Thymus (tissue), 14 donors: ENCODE data around the gene S100P. TPM values are rescaled to one million over a fixed set of nuclear protein-coding genes. Genes with fewer than 3 reads are reported as not detected.
"Not testable (repeated sequence)": the region's sequence is repeated elsewhere in the genome, so short reads cannot be mapped to it uniquely, and the experiment has no call there.

ENCODE experiments used
- DNase-seq, 9 donors: peaks; one replicate each; pipeline ENCODE4 v3.0.0-alpha.2; 2013; ENCODE audit warnings: low spot score in 9 of 9, low read depth in 6 of 9, missing footprints in 1 of 9
- H3K27ac ChIP-seq, 2 donors: one replicate each; pipeline ENCODE4 v1.5.1; 2013; ENCODE audit warnings: control low read depth in 1 of 2, low read depth in 1 of 2, low read length in 1 of 2, mild to moderate bottlenecking in 1 of 2, moderate library complexity in 1 of 2
- H3K27me3 ChIP-seq, 2 donors: one replicate each; pipeline ENCODE4 v1.5.1; 2013; ENCODE audit warnings: low read length in 1 of 2; ENCODE audit not compliant: control insufficient read depth in 2 of 2, insufficient read depth in 1 of 2
- H3K36me3 ChIP-seq, 2 donors: one replicate each; pipeline ENCODE4 v1.5.1; 2013; ENCODE audit warnings: low read length in 1 of 2, mild to moderate bottlenecking in 1 of 2, moderate library complexity in 1 of 2; ENCODE audit not compliant: control insufficient read depth in 2 of 2, insufficient read depth in 2 of 2
- H3K4me1 ChIP-seq, 2 donors: one replicate each; pipeline ENCODE4 v1.5.1; 2013; ENCODE audit warnings: low read length in 2 of 2; ENCODE audit not compliant: control insufficient read depth in 2 of 2, insufficient read depth in 2 of 2
- H3K4me3 ChIP-seq, 2 donors: one replicate each; pipeline ENCODE4 v1.5.1; 2013; ENCODE audit warnings: low read length in 2 of 2, control low read depth in 1 of 2, mild to moderate bottlenecking in 1 of 2
- H3K9me3 ChIP-seq, 2 donors: one replicate each; pipeline ENCODE4 v1.5.1; 2013; ENCODE audit warnings: low read length in 1 of 2, mild to moderate bottlenecking in 1 of 2; ENCODE audit not compliant: control insufficient read depth in 2 of 2, insufficient read depth in 1 of 2
- WGBS: extraction: QIAGEN DNeasy Blood & Tissue Kit; methylation state at CpG from one replicate; pipeline ENCODE4 v1.1.7; 2013; 5-methylcytosine and 5-hydroxymethylcytosine counted together
- long read RNA-seq, 10 donors: transcript quantifications; one replicate each; lab custom pipeline, GENCODE V29; 2026
- polyA plus RNA-seq: library from polyadenylated mRNA; stranded (reverse); fragments of 200-250 nt; gene quantifications from one replicate; pipeline ENCODE4 v1.2.3, GENCODE V29; 2013
- total RNA-seq: library from RNA; stranded (reverse); fragments of 120-200 nt; gene quantifications from one replicate; pipeline ENCODE4 v1.2.4, GENCODE V29; 2013
- donor health status: healthy.

The S100P gene
- total RNA-seq (9.7 TPM), polyA plus RNA-seq (32.8 TPM)
- long read RNA-seq, donor 1: 0 reads
- long read RNA-seq, donor 2: 0 reads
- long read RNA-seq, donor 3, transcript S100P-201 (2 exons, 1,279 nt): major isoform, 6 of 6 reads
- long read RNA-seq, donor 3, partial matches to known transcripts: 0 of 6 reads
- long read RNA-seq, donor 3, other reads (novel, unspliced or antisense): 0 of 6 reads
- long read RNA-seq, donor 4: 0 reads
- long read RNA-seq, donor 5, transcript S100P-201 (2 exons, 1,279 nt): major isoform, 15 of 15 reads
- long read RNA-seq, donor 5, partial matches to known transcripts: 0 of 15 reads
- long read RNA-seq, donor 5, other reads (novel, unspliced or antisense): 0 of 15 reads
- long read RNA-seq, donor 6: 0 reads
- long read RNA-seq, donor 7, partial matches to known transcripts: 0 of 1 reads
- long read RNA-seq, donor 7, other reads (novel, unspliced or antisense): 0 of 1 reads
- long read RNA-seq, donor 8, partial matches to known transcripts: 0 of 2 reads
- long read RNA-seq, donor 8, other reads (novel, unspliced or antisense): 0 of 2 reads
- long read RNA-seq, donor 9, partial matches to known transcripts: 0 of 3 reads
- long read RNA-seq, donor 9, other reads (novel, unspliced or antisense): 0 of 3 reads
- long read RNA-seq, donor 10, transcript S100P-201 (2 exons, 1,279 nt): major isoform, 5 of 5 reads
- long read RNA-seq, donor 10, partial matches to known transcripts: 0 of 5 reads
- long read RNA-seq, donor 10, other reads (novel, unspliced or antisense): 0 of 5 reads

- peaks cover 5 to 65% of the 10 kb centered on the region in 2 donors for H3K4me1 ChIP-seq
- no peaks in the 10 kb centered on the region for H3K27me3 ChIP-seq
- no peak for DNase-seq
- H3K9me3 ChIP-seq: peaks cover 2 to 5% of the 10 kb centered on the region in 2 donors
- peak within 1 kb of the TSS in 1 of 2 donors; percentile 26 for H3K27ac ChIP-seq
- 97% methylated on average over 29 of the region's 29 CpGs for WGBS
- no peak within 1 kb of the TSS for H3K4me3 ChIP-seq
- no peaks in the 10 kb centered on the region for H3K36me3 ChIP-seq
Observed at GRCh38 chr4:6693231-6694176, at the start of gene S100P. S100P (plus strand) TSS chr4:6693878; CDS start chr4:6693933, 55 bp downstream.

GRCh38 chr4:6644792-6645530 lies 48.7 kb upstream of the S100P start:
- 77% methylated on average over 5 of the region's 5 CpGs for WGBS
- Histone ChIP-seq H3K27ac (no peak overlapping the region), H3K36me3 (peaks cover 16 to 21% of the 10 kb centered on the region in 2 donors)

GRCh38 chr4:6647169-6647568 lies 46.5 kb upstream of the S100P start:
- DNase-seq: no peak
- Histone ChIP-seq H3K27ac (no peak overlapping the region), H3K4me3 (no peak overlapping the region), H3K27me3 (no peaks in the 10 kb centered on the region), H3K4me1 (peaks cover 3 to 6% of the 10 kb centered on the region in 2 donors), H3K9me3 (no peaks in the 10 kb centered on the region), H3K36me3 (peaks cover 9 to 14% of the 10 kb centered on the region in 2 donors)
- WGBS: 95% methylated on average over 5 of the region's 5 CpGs

More at GRCh38 chr4:6644792-6645530, 48.7 kb upstream of the S100P start:
- H3K4me3 ChIP-seq: no peak overlapping the region
- DNase-seq: no peak
- no peaks in the 10 kb centered on the region for H3K27me3 ChIP-seq
- H3K4me1 ChIP-seq: peaks cover 12 to 13% of the 10 kb centered on the region in 2 donors
- H3K9me3 ChIP-seq: no peaks in the 10 kb centered on the region

GRCh38 chr4:6647582-6648230 lies 46.0 kb upstream of the S100P start:
- H3K9me3 ChIP-seq: no peaks in the 10 kb centered on the region
- no peaks in the 10 kb centered on the region for H3K27me3 ChIP-seq
- no peak for DNase-seq
- 78% methylated on average over 6 of the region's 6 CpGs for WGBS
- peaks cover 0 to 2% of the 10 kb centered on the region in 2 donors for H3K4me1 ChIP-seq
- H3K36me3 ChIP-seq: peaks cover 4 to 9% of the 10 kb centered on the region in 2 donors
- H3K4me3 ChIP-seq: no peak overlapping the region
- H3K27ac ChIP-seq: no peak overlapping the region

- 94% methylated on average over 8 of the region's 8 CpGs for WGBS
- Histone ChIP-seq H3K4me3 (no peak overlapping the region), H3K27me3 (no peaks in the 10 kb centered on the region), H3K27ac (no peak overlapping the region), H3K36me3 (no peaks in the 10 kb centered on the region), H3K9me3 (no peaks in the 10 kb centered on the region), H3K4me1 (no peaks in the 10 kb centered on the region)
- no peak for DNase-seq
Observed at GRCh38 chr4:6649216-6649615, 44.5 kb upstream of the S100P start.

GRCh38 chr4:6654211-6654610 lies 39.5 kb upstream of the S100P start:
- not testable (repeated sequence) for DNase-seq, H3K36me3 ChIP-seq, H3K9me3 ChIP-seq, H3K4me3 ChIP-seq, H3K27ac ChIP-seq, H3K4me1 ChIP-seq
- peaks cover 15 to 28% of the 10 kb centered on the region in 2 donors for H3K27me3 ChIP-seq
- WGBS: 77% methylated on average over 2 of the region's 3 CpGs

- not testable (repeated sequence) for H3K36me3 ChIP-seq, H3K27ac ChIP-seq, H3K4me3 ChIP-seq, H3K4me1 ChIP-seq, DNase-seq, H3K9me3 ChIP-seq
- WGBS: 96% methylated on average over 2 of the region's 2 CpGs
- H3K27me3 ChIP-seq: peaks cover 22 to 38% of the 10 kb centered on the region in 2 donors
Observed at GRCh38 chr4:6655291-6655690, 38.4 kb upstream of the S100P start.

- H3K27ac ChIP-seq: no peak overlapping the region
- WGBS: 92% methylated on average over 5 of the region's 5 CpGs
- H3K9me3 ChIP-seq: peaks cover 0 to 1% of the 10 kb centered on the region in 2 donors
- peaks cover 23 to 45% of the 10 kb centered on the region in 2 donors for H3K27me3 ChIP-seq
- no peak overlapping the region for H3K4me3 ChIP-seq
- H3K36me3 ChIP-seq: no peaks in the 10 kb centered on the region
- no peak for DNase-seq
- H3K4me1 ChIP-seq: peaks cover 0 to 5% of the 10 kb centered on the region in 2 donors
Observed at GRCh38 chr4:6655924-6656323, 37.8 kb upstream of the S100P start.
